OCI-LY1 (cell line): ENCODE data around the gene KLK7.

Experiments used
- H2AFZ ChIP-seq: fragments of 200-600 bp; sonication (generic), shearing (Covaris generic); 2 replicates; pipeline ENCODE4 v1.6.0; 2014; ENCODE audit warnings: antibody characterized with exemption, mild to moderate bottlenecking, low read length
- H3F3A ChIP-seq: fragments of 200-600 bp; sonication (generic), shearing (Covaris generic); 2 replicates; pipeline ENCODE4 v1.6.0; 2014; ENCODE audit warnings: mild to moderate bottlenecking, antibody characterized with exemption, low read length, moderate library complexity; ENCODE audit not compliant: insufficient read depth
- H3K27ac ChIP-seq: fragments of 200-600 bp; sonication (generic); 2 replicates; pipeline ENCODE4 v1.5.1; 2014; ENCODE audit warnings: low read length, mixed run types, mild to moderate bottlenecking, low read depth; ENCODE audit not compliant: poor library complexity, severe bottlenecking
- H3K27me3 ChIP-seq: fragments of 200-600 bp; sonication (generic); 2 replicates; pipeline ENCODE4 v1.6.0; 2014; ENCODE audit warnings: antibody characterized with exemption, mild to moderate bottlenecking, low read length, moderate library complexity; ENCODE audit not compliant: insufficient read depth
- H3K36me3 ChIP-seq: fragments of 200-600 bp; sonication (generic); 2 replicates; pipeline ENCODE4 v1.6.1; 2014; ENCODE audit warnings: mild to moderate bottlenecking, antibody characterized with exemption, low read length, moderate library complexity, mixed read lengths; ENCODE audit not compliant: insufficient read depth
- H3K4me1 ChIP-seq: fragments of 200-600 bp; sonication (generic); 2 replicates; pipeline ENCODE4 v1.5.1; 2014; ENCODE audit warnings: mild to moderate bottlenecking, low read length, moderate library complexity; ENCODE audit not compliant: insufficient read depth, severe bottlenecking
- H3K4me2 ChIP-seq: fragments of 200-600 bp; sonication (generic), shearing (Covaris generic); 2 replicates; pipeline ENCODE4 v1.6.1; 2014; ENCODE audit warnings: low read length
- H3K4me3 ChIP-seq: fragments of 200-600 bp; sonication (generic); 2 replicates; pipeline ENCODE4 v1.5.1; 2014; ENCODE audit warnings: low read length, low read depth, mild to moderate bottlenecking, mixed read lengths; ENCODE audit not compliant: poor library complexity, severe bottlenecking
- H3K79me2 ChIP-seq: fragments of 200-600 bp; shearing (Covaris generic); 2 replicates; pipeline ENCODE4 v1.6.1; 2016; ENCODE audit warnings: mixed run types, low read length, mixed read lengths; ENCODE audit not compliant: insufficient read depth
- H3K9ac ChIP-seq: fragments of 200-600 bp; sonication (generic), shearing (Covaris generic); 2 replicates; pipeline ENCODE4 v1.6.1; 2014; ENCODE audit warnings: mild to moderate bottlenecking, low read length, mixed read lengths
- H3K9me2 ChIP-seq: fragments of 200-600 bp; sonication (generic), shearing (Covaris generic); 2 replicates; pipeline ENCODE4 v1.6.1; 2014; ENCODE audit warnings: low read depth, mild to moderate bottlenecking, low read length, mixed read lengths
- H3K9me3 ChIP-seq: fragments of 200-600 bp; shearing (Covaris generic); 2 replicates; pipeline ENCODE4 v1.6.1; 2014; ENCODE audit warnings: low read length, mixed read lengths
- H4K20me1 ChIP-seq: fragments of 200-600 bp; sonication (generic), shearing (Covaris generic); 2 replicates; pipeline ENCODE4 v1.6.0; 2016; ENCODE audit warnings: mild to moderate bottlenecking, low read length; ENCODE audit not compliant: insufficient read depth
- CTCF ChIP-seq: fragments of 200-600 bp; sonication (generic), shearing (Covaris generic); IDR thresholded peaks from 2 replicates; pipeline ENCODE4 v1.5.1; 2017; ENCODE audit warnings: mild to moderate bottlenecking, antibody characterized with exemption, low read length, moderate library complexity, mixed read lengths
- EZH2 ChIP-seq: fragments of 200-600 bp; sonication (generic), shearing (Covaris generic); IDR thresholded peaks from 2 replicates; pipeline ENCODE4 v1.8.0; 2017; ENCODE audit warnings: borderline replicate concordance, mixed run types, mild to moderate bottlenecking, antibody characterized with exemption, low read length, moderate library complexity, mixed read lengths

The KLK7 gene

GRCh38 chr19:51030631-51031030 is 46.9 kb upstream of the KLK7 start:
- Histone ChIP-seq H3K36me3 (no peaks in the 10 kb centered on the region), H4K20me1 (no peaks in the 10 kb centered on the region), H3K4me2 (no peak overlapping the region), H3K4me1 (no peaks in the 10 kb centered on the region), H3F3A (no peaks in the 10 kb centered on the region), H3K4me3 (no peak overlapping the region), H2AFZ (no peak overlapping the region), H3K9me3 (no peaks in the 10 kb centered on the region), H3K79me2 (no peaks in the 10 kb centered on the region), H3K27me3 (no peaks in the 10 kb centered on the region; the same call in 1 of the 2 replicates), H3K9ac (no peak overlapping the region), H3K27ac (no peak overlapping the region), H3K9me2 (no peaks in the 10 kb centered on the region)
- TF ChIP-seq CTCF (no peak), EZH2 (no peak)

- Histone ChIP-seq H3K9me3 (no peaks in the 10 kb centered on the region), H3K36me3 (no peaks in the 10 kb centered on the region), H3K9ac (no peak overlapping the region), H3K4me1 (no peaks in the 10 kb centered on the region), H3K27me3 (no peaks in the 10 kb centered on the region; the same call in 1 of the 2 replicates), H3K4me2 (no peak overlapping the region), H3K4me3 (no peak overlapping the region), H3K9me2 (no peaks in the 10 kb centered on the region), H3K79me2 (no peaks in the 10 kb centered on the region), H2AFZ (no peak overlapping the region), H4K20me1 (no peaks in the 10 kb centered on the region), H3K27ac (no peak overlapping the region), H3F3A (no peaks in the 10 kb centered on the region)
- TF ChIP-seq CTCF (no peak), EZH2 (no peak)
These were observed 46.0 kb upstream of the KLK7 start for GRCh38 chr19:51029718-51030117.

- Histone ChIP-seq H3F3A (no peaks in the 10 kb centered on the region), H2AFZ (no peak overlapping the region), H3K4me2 (no peak overlapping the region), H3K27ac (no peak overlapping the region), H3K4me1 (no peaks in the 10 kb centered on the region), H3K9me2 (no peaks in the 10 kb centered on the region), H3K27me3 (no peaks in the 10 kb centered on the region; the same call in 1 of the 2 replicates), H3K9ac (no peak overlapping the region), H3K79me2 (no peaks in the 10 kb centered on the region), H3K36me3 (no peaks in the 10 kb centered on the region), H3K4me3 (no peak overlapping the region), H3K9me3 (no peaks in the 10 kb centered on the region), H4K20me1 (no peaks in the 10 kb centered on the region)
- TF ChIP-seq EZH2: no peak
- TF ChIP-seq CTCF: no peak
These were observed 44.2 kb upstream of the KLK7 start for GRCh38 chr19:51027873-51028272.
